ENCODE measurements around the gene F2.

F2 gene

DNA sequence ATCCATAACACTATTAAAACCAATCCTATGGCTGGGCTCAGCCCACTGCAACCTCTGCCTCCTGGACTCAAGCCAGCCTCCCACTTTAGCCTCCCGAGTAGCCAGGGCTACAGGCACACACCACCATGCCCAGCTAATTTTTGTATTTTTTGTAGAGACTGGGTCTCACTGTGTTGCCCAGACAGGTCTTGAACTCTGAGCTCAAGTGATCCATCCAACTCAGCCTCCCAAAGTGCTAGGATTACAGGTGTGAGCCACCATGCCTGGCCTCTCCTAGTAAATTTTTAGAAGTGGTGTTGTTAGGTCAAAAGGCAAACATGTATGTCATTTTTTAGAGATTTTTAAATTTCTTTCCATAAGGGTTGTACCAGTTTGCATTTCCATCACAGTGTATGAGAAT, 14.2 kb downstream of the F2 start:
- Histone ChIP-seq H3K9me2 (replicated peaks; ENCODE audit: low read depth, low read length) (no peaks in the 10 kb centered on the region), H3K36me3 (ENCODE audit: insufficient read depth, low read length) (no peaks in the 10 kb centered on the region), H3K4me2 (ENCODE audit: low read depth, low read length, poor library complexity, severe bottlenecking) (no peak overlapping the region), H3K9ac (ENCODE audit: low read depth, low read length, poor library complexity, severe bottlenecking) (no peak overlapping the region), H3F3A (ENCODE audit: low read depth) (no peaks in the 10 kb centered on the region), H3K4me1 (ENCODE audit: insufficient read depth, low read length, poor library complexity, severe bottlenecking) (no peaks in the 10 kb centered on the region), H3K27me3 (ENCODE audit: insufficient read depth, low read length, poor library complexity, severe bottlenecking) (no peaks in the 10 kb centered on the region), H3K79me2 (ENCODE audit: insufficient read depth, low read length) (no peaks in the 10 kb centered on the region), H3K9me3 (ENCODE audit: insufficient read depth, low read depth, low read length) (no peaks in the 10 kb centered on the region), H4K20me1 (ENCODE audit: insufficient read depth, low read length, poor library complexity, severe bottlenecking) (no peaks in the 10 kb centered on the region), H3K4me3 (ENCODE audit: low read length, poor library complexity, severe bottlenecking) (no peak overlapping the region), H2AFZ (ENCODE audit: low read length) (0 out of 2 replicates have a peak overlapping the region, but pooled peaks have one; percentile 27)
- TF ChIP-seq, protein P1, sequence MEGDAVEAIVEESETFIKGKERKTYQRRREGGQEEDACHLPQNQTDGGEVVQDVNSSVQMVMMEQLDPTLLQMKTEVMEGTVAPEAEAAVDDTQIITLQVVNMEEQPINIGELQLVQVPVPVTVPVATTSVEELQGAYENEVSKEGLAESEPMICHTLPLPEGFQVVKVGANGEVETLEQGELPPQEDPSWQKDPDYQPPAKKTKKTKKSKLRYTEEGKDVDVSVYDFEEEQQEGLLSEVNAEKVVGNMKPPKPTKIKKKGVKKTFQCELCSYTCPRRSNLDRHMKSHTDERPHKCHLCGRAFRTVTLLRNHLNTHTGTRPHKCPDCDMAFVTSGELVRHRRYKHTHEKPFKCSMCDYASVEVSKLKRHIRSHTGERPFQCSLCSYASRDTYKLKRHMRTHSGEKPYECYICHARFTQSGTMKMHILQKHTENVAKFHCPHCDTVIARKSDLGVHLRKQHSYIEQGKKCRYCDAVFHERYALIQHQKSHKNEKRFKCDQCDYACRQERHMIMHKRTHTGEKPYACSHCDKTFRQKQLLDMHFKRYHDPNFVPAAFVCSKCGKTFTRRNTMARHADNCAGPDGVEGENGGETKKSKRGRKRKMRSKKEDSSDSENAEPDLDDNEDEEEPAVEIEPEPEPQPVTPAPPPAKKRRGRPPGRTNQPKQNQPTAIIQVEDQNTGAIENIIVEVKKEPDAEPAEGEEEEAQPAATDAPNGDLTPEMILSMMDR (conservative IDR thresholded peaks at IDR 0.05; ENCODE audit: low read length) = no peak
- TF ChIP-seq EZH2phosphoT487 (IDR thresholded peaks at IDR 0.05; ENCODE audit: borderline replicate concordance) = no peak

DNA sequence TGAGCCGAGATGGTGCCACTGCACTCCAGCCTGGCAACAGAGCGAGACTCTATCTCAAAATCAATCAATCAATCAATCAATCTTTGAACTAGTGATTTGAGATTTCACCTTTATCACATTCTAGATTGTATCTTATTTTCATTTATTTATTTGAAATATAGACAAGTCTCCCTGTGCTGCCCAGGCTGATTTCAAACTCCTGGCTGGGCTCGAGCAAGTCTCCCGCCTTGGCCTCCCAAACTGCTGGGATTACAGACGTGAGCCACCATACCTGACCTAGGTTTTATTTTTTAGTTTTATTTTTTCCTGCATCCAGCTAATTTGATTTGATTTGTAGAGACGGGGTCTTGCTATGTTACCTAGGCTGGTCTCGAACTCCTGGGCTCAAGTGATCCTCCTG, 17.1 kb downstream of the F2 start:
- Histone ChIP-seq H3K4me1 (ENCODE audit: insufficient read depth, low read length, poor library complexity, severe bottlenecking) (no peaks in the 10 kb centered on the region), H3K4me3 (ENCODE audit: low read length, poor library complexity, severe bottlenecking) (no peak overlapping the region), H3K9me2 (replicated peaks; ENCODE audit: low read depth, low read length) (no peaks in the 10 kb centered on the region), H3K79me2 (ENCODE audit: insufficient read depth, low read length) (no peaks in the 10 kb centered on the region), H3F3A (ENCODE audit: low read depth) (no peaks in the 10 kb centered on the region), H3K36me3 (ENCODE audit: insufficient read depth, low read length) (0 out of 2 replicates have a peak, but pooled peaks cover 2% of the 10 kb centered on the region), H3K9ac (ENCODE audit: low read depth, low read length, poor library complexity, severe bottlenecking) (no peak overlapping the region), H3K27me3 (ENCODE audit: insufficient read depth, low read length, poor library complexity, severe bottlenecking) (no peaks in the 10 kb centered on the region), H3K4me2 (ENCODE audit: low read depth, low read length, poor library complexity, severe bottlenecking) (no peak overlapping the region), H3K9me3 (ENCODE audit: insufficient read depth, low read depth, low read length) (no peaks in the 10 kb centered on the region), H2AFZ (ENCODE audit: low read length) (no peak overlapping the region), H4K20me1 (ENCODE audit: insufficient read depth, low read length, poor library complexity, severe bottlenecking) (no peaks in the 10 kb centered on the region)
- TF ChIP-seq EZH2phosphoT487 (IDR thresholded peaks at IDR 0.05; ENCODE audit: borderline replicate concordance) = no peak
- TF ChIP-seq, protein P1 (conservative IDR thresholded peaks at IDR 0.05; ENCODE audit: low read length) = no peak

DNA sequence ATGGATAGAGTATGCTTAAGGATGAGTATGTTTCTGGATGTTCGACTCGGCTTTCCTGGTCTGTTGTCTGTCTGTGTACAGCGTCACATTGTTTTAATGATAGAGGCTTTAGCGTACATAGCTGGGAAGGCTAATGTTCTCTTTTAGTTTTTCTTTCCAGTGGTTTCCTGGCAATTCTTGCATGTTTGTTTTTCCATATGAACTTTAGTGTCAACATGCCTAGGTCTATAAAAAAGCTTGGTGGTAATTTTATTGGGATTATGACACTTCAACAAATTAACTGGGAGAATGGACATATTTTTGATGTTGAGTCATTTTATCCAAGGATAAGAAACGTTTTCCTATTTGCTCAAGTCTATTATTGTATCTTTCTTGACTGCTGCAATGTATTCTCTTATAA, 17.6 kb downstream of the F2 start:
- H3K4me1 ChIP-seq (ENCODE audit: insufficient read depth, low read length, poor library complexity, severe bottlenecking) = no peaks in the 10 kb centered on the region
- H3F3A ChIP-seq (ENCODE audit: low read depth) = no peaks in the 10 kb centered on the region
- no peaks in the 10 kb centered on the region for H3K27me3 ChIP-seq (ENCODE audit: insufficient read depth, low read length, poor library complexity, severe bottlenecking)
- H3K9me3 ChIP-seq (ENCODE audit: insufficient read depth, low read depth, low read length) = no peaks in the 10 kb centered on the region
- H3K9me2 ChIP-seq (replicated peaks; ENCODE audit: low read depth, low read length) = no peaks in the 10 kb centered on the region
- no peak overlapping the region for H3K9ac ChIP-seq (ENCODE audit: low read depth, low read length, poor library complexity, severe bottlenecking)
- H3K79me2 ChIP-seq (ENCODE audit: insufficient read depth, low read length) = no peaks in the 10 kb centered on the region
- H3K36me3 ChIP-seq (ENCODE audit: insufficient read depth, low read length) = peaks cover 5% of the 10 kb centered on the region; the same call in 1 of the 2 replicates
- H4K20me1 ChIP-seq (ENCODE audit: insufficient read depth, low read length, poor library complexity, severe bottlenecking) = no peaks in the 10 kb centered on the region
- no peak overlapping the region for H2AFZ ChIP-seq (ENCODE audit: low read length)
- TF ChIP-seq EZH2phosphoT487 (IDR thresholded peaks at IDR 0.05; ENCODE audit: borderline replicate concordance) = no peak
- TF ChIP-seq, protein P1 (conservative IDR thresholded peaks at IDR 0.05; ENCODE audit: low read length) = no peak
- no peak overlapping the region for H3K4me3 ChIP-seq (ENCODE audit: low read length, poor library complexity, severe bottlenecking)
- H3K4me2 ChIP-seq (ENCODE audit: low read depth, low read length, poor library complexity, severe bottlenecking) = no peak overlapping the region

All from Loucy (cell line).